ENCODE data around the gene MAPRE2. TPM values are rescaled to one million over a fixed set of nuclear protein-coding genes. Genes with fewer than 3 reads are reported as not detected.

MAPRE2 gene
- total RNA-seq, 1 experiment from 2014 or later = 29.4 TPM

DNA sequence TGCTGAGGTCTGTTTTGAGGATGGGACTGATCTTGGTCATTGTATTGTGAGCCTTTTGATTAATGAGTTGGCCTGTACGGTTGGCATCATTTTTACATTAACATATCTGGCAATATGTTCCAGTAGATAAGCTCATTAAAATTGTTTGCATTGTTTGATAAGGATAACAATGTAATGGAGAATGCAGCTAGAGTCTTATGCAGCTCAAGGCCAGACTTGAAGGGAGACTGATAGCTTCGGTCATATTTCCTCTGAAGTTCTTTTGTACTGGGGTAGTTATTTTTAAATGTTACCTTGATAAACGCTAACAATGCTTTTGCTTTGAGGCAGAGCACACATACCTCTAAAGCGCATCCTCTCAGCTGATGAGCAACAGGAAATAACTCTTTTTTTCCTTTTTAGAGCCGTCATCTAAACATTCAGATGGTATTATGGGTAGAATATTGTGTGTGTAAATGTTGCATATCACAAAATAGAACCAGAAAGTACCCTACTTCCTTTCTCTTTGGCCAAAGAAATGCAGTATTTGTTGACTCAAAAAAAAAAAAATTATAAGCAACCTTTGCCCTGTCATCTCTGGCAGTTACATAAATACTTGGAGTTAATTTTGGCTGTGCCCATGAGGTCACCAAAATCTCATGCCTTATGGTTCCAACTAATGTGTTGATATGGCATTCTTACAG is 1.3 kb downstream of the MAPRE2 start:
- H3K56ac ChIP-seq (ENCODE audit: insufficient read length, low read depth, low read length) = no peak overlapping the region
- H3K27me3 ChIP-seq (ENCODE audit: insufficient read depth, low read length) = no peaks in the 10 kb centered on the region
- H3K14ac ChIP-seq (ENCODE audit: insufficient read depth, low read length) = no peak overlapping the region
- no peaks in the 10 kb centered on the region for H3K9me3 ChIP-seq (ENCODE audit: control insufficient read depth, low read depth, low read length)
- H2BK12ac ChIP-seq (ENCODE audit: insufficient read length, low read depth, low read length) = no peak overlapping the region
- H3K27ac ChIP-seq (ENCODE audit: insufficient read length, low read depth, low read length) = no peak overlapping the region
- H3K9ac ChIP-seq (ENCODE audit: extremely low read depth, insufficient read length, low read length) = no peak overlapping the region
- H2AFZ ChIP-seq (ENCODE audit: low read length) = no peak overlapping the region
- Mint-ChIP-seq H3K27ac (no peak overlapping the region), H3K36me3 (ENCODE audit: insufficient read depth in 1 of 3, low read depth in 3 of 3) (no peaks in the 10 kb centered on the region; a peak in 1 of 7 replicates), H3K4me1 (peaks cover 46 to 54% of the 10 kb centered on the region in 2 experiments), H3K4me3 (peak overlapping the region; percentile 94 to 98), H3K27me3 (ENCODE audit: low read depth) (no peaks in the 10 kb centered on the region; the same call in 1 of the 2 replicates), H3K9me3 (no peaks in the 10 kb centered on the region)
- H3K4me2 ChIP-seq (ENCODE audit: insufficient read depth, insufficient read length, low read length) = peak overlapping the region; percentile 81
- H3K79me2 ChIP-seq (ENCODE audit: insufficient read depth, low read length) = peaks cover 5% of the 10 kb centered on the region; the same call in 1 of the 2 replicates
- H3K4me1 ChIP-seq (ENCODE audit: insufficient read depth, low read length) = no peaks in the 10 kb centered on the region
- H3K4ac ChIP-seq (ENCODE audit: low read depth, low read length) = no peak overlapping the region
- H3K23me2 ChIP-seq (ENCODE audit: insufficient read length, low read depth, low read length, poor library complexity, severe bottlenecking) = peaks cover 11% of the 10 kb centered on the region
- no peak overlapping the region for H2AK5ac ChIP-seq (ENCODE audit: insufficient read length, low read length)
- WGBS (ENCODE audit: extremely low coverage, insufficient read length, low lambda C conversion rate) = no CpG with 5 or more reads among the region's 5 CpGs
- peaks cover 3% of the 10 kb centered on the region for H4K20me1 ChIP-seq (ENCODE audit: control insufficient read depth, insufficient read depth, insufficient read length)
- no peak overlapping the region for H2BK5ac ChIP-seq (ENCODE audit: insufficient read length, low read length)
- DNase-seq = no peak
- no peak overlapping the region for H4K5ac ChIP-seq (ENCODE audit: insufficient read length, low read depth, low read length)
- H2BK20ac ChIP-seq (ENCODE audit: low read depth, low read length, poor library complexity, severe bottlenecking) = no peak overlapping the region
- no peak overlapping the region for H4K91ac ChIP-seq (ENCODE audit: insufficient read length, low read depth, low read length)
- H3K23ac ChIP-seq (ENCODE audit: insufficient read length, low read depth, low read length) = no peak overlapping the region
- no peak overlapping the region for H2BK120ac ChIP-seq (ENCODE audit: low read depth, low read length, poor library complexity, severe bottlenecking)
- no peak overlapping the region for H3T11ph ChIP-seq (ENCODE audit: low read length)
- no peak overlapping the region for H3K18ac ChIP-seq (ENCODE audit: insufficient read length, low read depth, low read length)
- TF ChIP-seq, protein P1, sequence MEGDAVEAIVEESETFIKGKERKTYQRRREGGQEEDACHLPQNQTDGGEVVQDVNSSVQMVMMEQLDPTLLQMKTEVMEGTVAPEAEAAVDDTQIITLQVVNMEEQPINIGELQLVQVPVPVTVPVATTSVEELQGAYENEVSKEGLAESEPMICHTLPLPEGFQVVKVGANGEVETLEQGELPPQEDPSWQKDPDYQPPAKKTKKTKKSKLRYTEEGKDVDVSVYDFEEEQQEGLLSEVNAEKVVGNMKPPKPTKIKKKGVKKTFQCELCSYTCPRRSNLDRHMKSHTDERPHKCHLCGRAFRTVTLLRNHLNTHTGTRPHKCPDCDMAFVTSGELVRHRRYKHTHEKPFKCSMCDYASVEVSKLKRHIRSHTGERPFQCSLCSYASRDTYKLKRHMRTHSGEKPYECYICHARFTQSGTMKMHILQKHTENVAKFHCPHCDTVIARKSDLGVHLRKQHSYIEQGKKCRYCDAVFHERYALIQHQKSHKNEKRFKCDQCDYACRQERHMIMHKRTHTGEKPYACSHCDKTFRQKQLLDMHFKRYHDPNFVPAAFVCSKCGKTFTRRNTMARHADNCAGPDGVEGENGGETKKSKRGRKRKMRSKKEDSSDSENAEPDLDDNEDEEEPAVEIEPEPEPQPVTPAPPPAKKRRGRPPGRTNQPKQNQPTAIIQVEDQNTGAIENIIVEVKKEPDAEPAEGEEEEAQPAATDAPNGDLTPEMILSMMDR (conservative IDR thresholded peaks at IDR 0.05) = no peak
- H2BK15ac ChIP-seq (ENCODE audit: low read depth, low read length) = no peak overlapping the region
- no peak overlapping the region for H4K8ac ChIP-seq (replicated peaks; ENCODE audit: insufficient read length, low read depth, low read length)
- H3K79me1 ChIP-seq (ENCODE audit: insufficient read depth, low read depth, low read length, poor library complexity, severe bottlenecking) = no peaks in the 10 kb centered on the region

All from H9 (cell line).